SK-N-DZ (cell line): ENCODE measurements around the gene TPPP3.

Experiments
- DNase-seq: peaks from one replicate; pipeline ENCODE4 v3.0.0-alpha.2; 2015; ENCODE audit warnings: low spot score
- small RNA-seq, 2 experiments: library from RNA; depleted of rRNA; stranded (forward); fragments of <200 nt; gene quantifications; one replicate each; pipeline ENCODE3, GENCODE V24; 2014

TPPP3 gene

DNA sequence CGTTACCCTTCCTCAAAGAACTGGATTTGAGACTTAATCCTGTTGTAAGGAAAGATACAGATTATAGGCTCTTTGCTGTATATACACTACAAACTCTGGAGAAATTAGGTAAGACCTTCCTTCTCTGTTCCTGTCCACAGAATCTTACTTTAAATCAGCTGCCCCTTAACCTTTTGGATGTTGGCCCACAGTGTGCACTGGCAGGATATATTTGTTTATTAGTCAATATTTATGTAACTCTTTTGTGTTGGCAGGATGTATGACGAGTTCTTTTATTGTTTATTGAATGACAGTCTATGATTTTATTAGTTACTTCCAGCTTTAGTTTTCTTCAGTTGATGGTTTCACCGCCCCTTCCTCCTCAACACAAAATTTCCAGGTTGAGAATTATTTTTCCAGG lies 47.0 kb downstream of the TPPP3 start:
- no peak for DNase-seq

DNA sequence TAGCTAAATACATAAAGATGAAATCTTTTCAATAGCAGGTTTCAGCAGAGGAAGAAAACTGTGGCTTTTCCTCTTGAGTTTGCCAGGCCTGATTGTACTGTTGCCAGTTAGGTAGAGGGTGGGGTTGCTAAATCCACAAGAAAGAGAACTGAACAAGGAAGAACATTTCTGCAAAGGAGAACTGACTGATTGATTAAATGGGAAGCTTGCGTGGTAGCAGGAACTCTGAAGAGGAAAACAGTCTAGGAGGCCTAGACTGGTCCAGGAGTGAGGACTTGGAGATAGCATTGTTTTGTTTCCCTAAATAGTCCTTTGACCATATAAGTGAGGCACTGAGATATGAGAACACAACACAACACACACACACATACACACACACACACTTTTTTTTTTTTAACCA lies 47.9 kb downstream of the TPPP3 start:
- no peak for DNase-seq

DNA sequence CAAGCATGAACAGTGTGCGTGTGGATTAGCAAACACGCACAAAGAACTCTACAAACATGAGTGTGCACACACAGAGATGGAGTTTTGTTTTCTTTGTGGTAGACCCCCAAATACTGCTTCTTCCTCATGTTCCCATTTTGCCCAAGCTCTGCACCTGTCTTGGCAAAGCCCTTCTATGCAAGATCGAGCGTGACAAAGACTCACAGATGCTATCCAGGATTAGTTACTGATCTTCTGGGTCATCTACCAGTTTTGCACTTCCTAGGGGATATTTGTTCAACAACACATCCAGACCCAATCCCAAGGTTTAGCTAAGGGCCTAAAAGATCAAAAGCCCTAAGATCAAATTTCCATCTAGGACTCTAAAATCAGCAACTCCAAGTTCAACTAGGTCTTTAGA lies 50.7 kb downstream of the TPPP3 start:
- DNase-seq = no peak

DNA sequence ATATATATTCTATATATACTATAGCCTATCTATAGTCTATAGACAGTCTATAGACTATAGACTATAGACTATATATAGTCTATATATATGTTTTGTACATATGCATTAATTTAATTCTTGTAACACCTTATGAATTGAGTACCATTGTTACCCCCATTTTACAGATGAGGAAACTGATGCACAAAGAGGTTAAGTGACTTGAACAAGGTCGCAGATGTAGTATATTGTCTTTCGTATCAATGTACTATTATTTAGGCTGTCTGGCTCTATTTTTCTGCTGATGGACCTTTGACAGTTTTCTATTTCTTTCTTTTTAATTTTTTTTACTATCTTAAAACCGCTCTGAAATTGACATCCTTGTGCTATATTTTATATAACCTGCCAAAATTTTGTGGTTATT lies 52.0 kb downstream of the TPPP3 start:
- DNase-seq = no peak

Small RNAs within 50 kb of the gene (small RNA-seq; reads per million reads assigned to genes)
- gene RNU1-123P = 0 reads per million in 2 experiments
